PC-9 (cell line): ENCODE data around the gene SMG9. TPM values are rescaled to one million over a fixed set of nuclear protein-coding genes. Genes with fewer than 3 reads are reported as not detected.
A peak's percentile ranks its signal among the peaks of the same experiment; 100 is the strongest.

Experiments used
- BruUV-seq: library from RNA; stranded (reverse); fragments of 400-500 nt; replicated peaks from 2 replicates; lab custom pipeline; 2021; lab: Mats Ljungman, UMichigan
- CTCF ChIA-PET: fragments of 300-600 bp; sonication (Branson Sonifier 250); formaldehyde crosslinking; loops from one replicate; lab custom pipeline; 2022; ENCODE audit warnings: antibody characterized with exemption; lab: Charles Lee
- POLR2A ChIA-PET: fragments of 300-600 bp; sonication (Branson Sonifier 250); formaldehyde crosslinking; loops from one replicate; lab custom pipeline; 2022; ENCODE audit warnings: antibody characterized with exemption; ENCODE audit not compliant: unreplicated experiment; lab: Charles Lee
- DNase-seq, 2 experiments: peaks; one replicate each; pipeline versions ENCODE4 v3.0.0 to v3.0.0-alpha.2; 2015 to 2022; ENCODE audit warnings: mixed read lengths in 1 of 2
- H2AFZ ChIP-seq: fragments of 200-600 bp; sonication (generic); 2 replicates; pipeline ENCODE4 v1.8.1; 2017; ENCODE audit warnings: antibody characterized with exemption
- H3F3A ChIP-seq: fragments of 200-600 bp; sonication (generic); 2 replicates; pipeline ENCODE4 v1.8.1; 2017; ENCODE audit warnings: antibody characterized with exemption, mild to moderate bottlenecking, low read depth; ENCODE audit not compliant: insufficient read depth
- H3K27ac ChIP-seq: fragments of 200-600 bp; sonication (generic); 2 replicates; pipeline ENCODE4 v1.6.1; 2016; ENCODE audit warnings: mixed run types
- H3K27me3 ChIP-seq: fragments of 200-600 bp; sonication (generic); 2 replicates; pipeline ENCODE4 v1.6.1; 2016; ENCODE audit warnings: low read depth, mixed run types; ENCODE audit not compliant: insufficient read depth
- H3K36me3 ChIP-seq: fragments of 200-600 bp; sonication (generic); 2 replicates; pipeline ENCODE4 v1.6.1; 2016; ENCODE audit warnings: low read depth, mixed run types
- H3K4me1 ChIP-seq: fragments of 200-600 bp; sonication (generic); replicated peaks from 2 replicates; pipeline ENCODE4 v1.6.1; 2016; ENCODE audit warnings: mixed run types; ENCODE audit not compliant: insufficient read depth
- H3K4me2 ChIP-seq: fragments of 200-600 bp; sonication (generic); 2 replicates; pipeline ENCODE4 v1.6.1; 2017; ENCODE audit warnings: mixed run types
- H3K4me3 ChIP-seq: fragments of 200-600 bp; sonication (generic); 2 replicates; pipeline ENCODE4 v1.6.1; 2016; ENCODE audit warnings: mixed run types
- H3K79me2 ChIP-seq: fragments of 200-600 bp; sonication (generic); 2 replicates; pipeline ENCODE4 v1.6.1; 2017; ENCODE audit warnings: low read depth, mixed run types
- H3K9me2 ChIP-seq: fragments of 200-600 bp; sonication (generic); 2 replicates; pipeline ENCODE4 v1.8.1; 2017; ENCODE audit warnings: mild to moderate bottlenecking; ENCODE audit not compliant: insufficient read depth
- H3K9me3 ChIP-seq: fragments of 200-600 bp; sonication (generic); 2 replicates; pipeline ENCODE4 v1.8.1; 2016; ENCODE audit warnings: low read depth; ENCODE audit not compliant: insufficient read depth
- H4K20me1 ChIP-seq: fragments of 200-600 bp; sonication (generic); 2 replicates; pipeline ENCODE4 v1.8.1; 2017; ENCODE audit not compliant: insufficient read depth
- CTCF ChIP-seq: fragments of 200-600 bp; sonication (generic); conservative IDR thresholded peaks from 2 replicates; pipeline ENCODE4 v1.6.1; 2017; ENCODE audit warnings: mixed run types, antibody characterized with exemption, mild to moderate bottlenecking, moderate library complexity
- EZH2 ChIP-seq: fragments of 200-600 bp; sonication (generic); IDR thresholded peaks from 2 replicates; pipeline ENCODE4 v1.8.0; 2017; ENCODE audit warnings: antibody characterized with exemption, low read depth
- intact Hi-C: fragments of 100-400 bp; cut with micrococcal nuclease; formaldehyde crosslinking; loops from one replicate; pipeline ENCODE4 v1.10.0; 2022; ENCODE audit not compliant: unreplicated experiment
- total RNA-seq: library from RNA; stranded (reverse); gene quantifications from 2 replicates; pipeline ENCODE4 v1.2.3, GENCODE V29; 2021

The SMG9 gene
- total RNA-seq, 1 experiment from 2014 or later: 76.8 TPM

GRCh38 chr19:43762814-43763213, 8.1 kb upstream of the SMG9 start:
- H2AFZ ChIP-seq: no peak overlapping the region
- intact Hi-C loops: no loop called here
- H3K4me2 ChIP-seq: no peak overlapping the region
- peak overlapping the region; percentile 47; the same call in 1 of the 2 replicates for H3K27ac ChIP-seq
- BruUV-seq: no TSS peak
- no peaks in the 10 kb centered on the region for H3K9me2 ChIP-seq
- peaks cover 56% of the 10 kb centered on the region for H3F3A ChIP-seq
- peaks cover 4% of the 10 kb centered on the region; the same call in 1 of the 2 replicates for H3K36me3 ChIP-seq
- H3K4me3 ChIP-seq: no peak overlapping the region
- POLR2A ChIA-PET: interaction anchor here (0.9 kb wide), 1 partner anchor 94 kb away, joined by 7 read pairs; no protein-coding TSS in a partner anchor
- H3K27me3 ChIP-seq: no peaks in the 10 kb centered on the region
- H3K9me3 ChIP-seq: no peaks in the 10 kb centered on the region
- H3K4me1 ChIP-seq: peaks cover 59% of the 10 kb centered on the region
- CTCF ChIA-PET: interaction anchor here (0.7 kb wide), 1 partner anchor 812 kb away, joined by 3 read pairs; no protein-coding TSS in a partner anchor
- peaks cover 5% of the 10 kb centered on the region; the same call in 1 of the 2 replicates for H3K79me2 ChIP-seq
- DNase-seq: no peak
- TF ChIP-seq EZH2: no peak
- TF ChIP-seq CTCF: no peak
- no peaks in the 10 kb centered on the region for H4K20me1 ChIP-seq

- H3K4me1 ChIP-seq: peaks cover 66% of the 10 kb centered on the region
- POLR2A ChIA-PET: no interaction called here
- CTCF ChIA-PET: no interaction called here
- TF ChIP-seq CTCF (no peak), EZH2 (no peak)
- H4K20me1 ChIP-seq: no peaks in the 10 kb centered on the region
- H3K9me3 ChIP-seq: no peaks in the 10 kb centered on the region
- no peaks in the 10 kb centered on the region for H3K27me3 ChIP-seq
- H3F3A ChIP-seq: peaks cover 56% of the 10 kb centered on the region
- DNase-seq: no peak
- intact Hi-C loops: no loop called here
- BruUV-seq: no TSS peak
- no peak overlapping the region for H3K27ac ChIP-seq
- no peak overlapping the region for H3K4me3 ChIP-seq
- H2AFZ ChIP-seq: no peak overlapping the region
- no peaks in the 10 kb centered on the region for H3K36me3 ChIP-seq
- no peak overlapping the region for H3K4me2 ChIP-seq
- H3K9me2 ChIP-seq: no peaks in the 10 kb centered on the region
- H3K79me2 ChIP-seq: peaks cover 11% of the 10 kb centered on the region; the same call in 1 of the 2 replicates
Observed at GRCh38 chr19:43760941-43761340, 6.2 kb upstream of the SMG9 start.

DNA sequence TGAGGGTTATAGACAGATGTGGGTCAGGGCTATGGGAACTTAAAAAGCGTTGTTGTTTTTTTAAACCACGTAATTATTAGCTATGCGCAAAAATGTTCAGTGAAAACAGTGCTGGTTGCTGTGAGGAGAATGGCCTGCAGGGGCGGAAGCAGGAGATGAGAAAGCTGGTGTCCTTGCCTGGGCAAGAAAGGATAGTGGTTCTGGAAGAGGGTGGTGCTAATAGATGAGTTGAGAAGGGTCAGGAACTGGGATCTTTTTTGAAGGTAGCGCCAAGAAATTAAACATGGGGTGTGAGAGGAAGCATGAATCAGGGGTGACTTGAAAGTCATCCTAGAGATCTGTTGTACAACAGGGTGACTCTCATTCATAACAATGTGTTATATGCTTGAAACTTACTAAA, 4.8 kb upstream of the SMG9 start:
- intact Hi-C loops: no loop called here
- no peaks in the 10 kb centered on the region for H3K9me3 ChIP-seq
- H3K36me3 ChIP-seq: no peaks in the 10 kb centered on the region
- peak overlapping the region; percentile 49 for H3K27ac ChIP-seq
- H3K4me2 ChIP-seq: peak overlapping the region; percentile 32
- no TSS peak for BruUV-seq
- H3K79me2 ChIP-seq: peaks cover 15% of the 10 kb centered on the region; the same call in 1 of the 2 replicates
- H3F3A ChIP-seq: peaks cover 54% of the 10 kb centered on the region
- H3K27me3 ChIP-seq: no peaks in the 10 kb centered on the region
- no peak overlapping the region for H2AFZ ChIP-seq
- peak in 1 of 2 experiments; percentile 41 for DNase-seq
- H3K9me2 ChIP-seq: no peaks in the 10 kb centered on the region
- no peak overlapping the region for H3K4me3 ChIP-seq
- ChIA-PET CTCF (no interaction called here), POLR2A (interaction anchor here (0.5 to 0.6 kb wide), 3 partner anchors 73 to 91 kb away, joined by 3 to 13 read pairs (median 3); partner anchors contain the start of gene PLAUR)
- H3K4me1 ChIP-seq: peaks cover 57% of the 10 kb centered on the region
- no peak for TF ChIP-seq EZH2
- TF ChIP-seq CTCF: no peak; the same call in 1 of the 2 replicates
- no peaks in the 10 kb centered on the region for H4K20me1 ChIP-seq
